ENCODE results near the gene CUL2.
"Not testable (repeated sequence)": the region's sequence is repeated elsewhere in the genome, so short reads cannot be mapped to it uniquely, and the experiment has no call there.

The CUL2 gene

GRCh38 chr10:35019041-35020024 lies 70.8 kb downstream of the CUL2 start:
- no peak for DNase-seq (ENCODE audit: low spot score)

- DNase-seq (ENCODE audit: low spot score): no peak
These were observed 72.5 kb downstream of the CUL2 start for GRCh38 chr10:35017608-35018007.

GRCh38 chr10:35015843-35016408 lies 74.2 kb downstream of the CUL2 start:
- no peak for DNase-seq (ENCODE audit: low spot score)

- DNase-seq (ENCODE audit: low spot score): no peak
These were observed 77.4 kb downstream of the CUL2 start for GRCh38 chr10:35012781-35013180.

- DNase-seq (ENCODE audit: low spot score): no peak
These were observed 78.4 kb downstream of the CUL2 start for GRCh38 chr10:35011771-35012191.

- DNase-seq (ENCODE audit: low spot score): no peak
These were observed 82.3 kb downstream of the CUL2 start for GRCh38 chr10:35007858-35008301.

- DNase-seq (ENCODE audit: low spot score): no peak
These were observed 83.3 kb downstream of the CUL2 start for GRCh38 chr10:35006836-35007235.

GRCh38 chr10:35005868-35006267 lies 84.3 kb downstream of the CUL2 start:
- DNase-seq (ENCODE audit: low spot score): no peak

GRCh38 chr10:35004651-35005050 lies 85.5 kb downstream of the CUL2 start:
- DNase-seq (ENCODE audit: low spot score): no peak

GRCh38 chr10:35003906-35004305 lies 86.2 kb downstream of the CUL2 start:
- no peak for DNase-seq (ENCODE audit: low spot score)

- DNase-seq (ENCODE audit: low spot score): no peak
These were observed 89.2 kb downstream of the CUL2 start for GRCh38 chr10:35000936-35001335.

GRCh38 chr10:34999532-34999931 lies 90.6 kb downstream of the CUL2 start:
- no peak for DNase-seq (ENCODE audit: low spot score)

- DNase-seq (ENCODE audit: low spot score): no peak
These were observed 91.2 kb downstream of the CUL2 start for GRCh38 chr10:34998940-34999339.

GRCh38 chr10:34996843-34997242 lies 93.3 kb downstream of the CUL2 start:
- DNase-seq (ENCODE audit: low spot score): no peak

- DNase-seq (ENCODE audit: low spot score): no peak
These were observed 94.2 kb downstream of the CUL2 start for GRCh38 chr10:34995925-34996324.

- peak; percentile 73 for DNase-seq (ENCODE audit: low spot score)
These were observed 95.5 kb downstream of the CUL2 start for GRCh38 chr10:34994565-34995142.

- no peak for DNase-seq (ENCODE audit: low spot score)
These were observed 96.4 kb downstream of the CUL2 start for GRCh38 chr10:34993782-34994181.

- not testable (repeated sequence) for DNase-seq (ENCODE audit: low spot score)
These were observed 99.0 kb downstream of the CUL2 start for GRCh38 chr10:34991117-34991516.

- DNase-seq (ENCODE audit: low spot score): no peak
These were observed 101.6 kb downstream of the CUL2 start for GRCh38 chr10:34988397-34989067.

- DNase-seq (ENCODE audit: low spot score): no peak
These were observed 104.3 kb downstream of the CUL2 start for GRCh38 chr10:34985823-34986222.

GRCh38 chr10:34985146-34985545 lies 105.0 kb downstream of the CUL2 start:
- DNase-seq (ENCODE audit: low spot score): no peak

GRCh38 chr10:34981844-34982243 lies 108.3 kb downstream of the CUL2 start:
- DNase-seq (ENCODE audit: low spot score): no peak

All from SW480 (cell line).